Bronchial epithelial cell (primary cell): Measurements from ENCODE around the gene PNPLA7. TPM values are rescaled to one million over a fixed set of nuclear protein-coding genes. Genes with fewer than 3 reads are reported as not detected.

ENCODE experiments used
- DNase-seq: peaks from one replicate; pipeline ENCODE4 v3.0.0-alpha.2; 2010; ENCODE audit warnings: low read depth
- FAIRE-seq: peaks from 2 replicates; lab custom pipeline; 2011; peaks lifted over from hg19 to GRCh38; lab: Jason Lieb, UNC
- H3K27me3 ChIP-seq: 2 replicates; pipeline ENCODE4 v1.5.1; 2011; ENCODE audit warnings: low read length; ENCODE audit not compliant: control insufficient read depth, insufficient read depth
- H3K36me3 ChIP-seq: 2 replicates; pipeline ENCODE4 v1.5.1; 2011; ENCODE audit warnings: low read length; ENCODE audit not compliant: control insufficient read depth, insufficient read depth
- H3K4me3 ChIP-seq: 2 replicates; pipeline ENCODE4 v1.5.1; 2011; ENCODE audit warnings: mild to moderate bottlenecking, low read depth, low read length, control low read depth
- CTCF ChIP-seq: IDR thresholded peaks from 2 replicates; pipeline ENCODE4 v1.5.1; 2011; ENCODE audit warnings: mild to moderate bottlenecking, moderate library complexity, low read length, control low read depth, inconsistent platforms; ENCODE audit not compliant: insufficient read depth, severe bottlenecking
- total RNA-seq: library from RNA; depleted of rRNA; stranded (reverse); fragments of >200 nt; gene quantifications from 2 replicates; pipeline ENCODE4 v1.2.1, GENCODE V29; 2014

PNPLA7 gene
- total RNA-seq, 1 donor from 2014 or later, result 0.26 TPM

- H3K4me3 ChIP-seq, result no peak overlapping the region
- FAIRE-seq (no peak), DNase-seq (no peak)
- no peaks in the 10 kb centered on the region for H3K36me3 ChIP-seq
- no peak for TF ChIP-seq CTCF
- no peaks in the 10 kb centered on the region for H3K27me3 ChIP-seq
Measured at GRCh38 chr9:137439158-137439714, 111.0 kb downstream of the PNPLA7 start.

GRCh38 chr9:137438591-137439157 is 111.5 kb downstream of the PNPLA7 start:
- no peak for TF ChIP-seq CTCF
- Histone ChIP-seq H3K36me3 (no peaks in the 10 kb centered on the region), H3K4me3 (no peak overlapping the region), H3K27me3 (no peaks in the 10 kb centered on the region)
- FAIRE-seq (no peak), DNase-seq (no peak)

GRCh38 chr9:137437691-137438590 is 112.3 kb downstream of the PNPLA7 start:
- DNase-seq, result no peak
- H3K27me3 ChIP-seq, result no peaks in the 10 kb centered on the region
- TF ChIP-seq CTCF, result no peak
- FAIRE-seq, result no peak
- no peaks in the 10 kb centered on the region for H3K36me3 ChIP-seq
- H3K4me3 ChIP-seq, result no peak overlapping the region

- Histone ChIP-seq H3K27me3 (no peaks in the 10 kb centered on the region), H3K4me3 (no peak overlapping the region), H3K36me3 (no peaks in the 10 kb centered on the region)
- no peak for FAIRE-seq
- no peak for TF ChIP-seq CTCF
- no peak for DNase-seq
Measured at GRCh38 chr9:137436761-137437600, 113.2 kb downstream of the PNPLA7 start.

GRCh38 chr9:137435980-137436760 is 114.0 kb downstream of the PNPLA7 start:
- Histone ChIP-seq H3K36me3 (no peaks in the 10 kb centered on the region), H3K4me3 (no peak overlapping the region), H3K27me3 (no peaks in the 10 kb centered on the region)
- DNase-seq (peak; percentile 68), FAIRE-seq (no peak)
- no peak for TF ChIP-seq CTCF
